ENCODE data around the gene STAM.

GRCh38 chr10:17703706-17704105 is 59.8 kb downstream of the STAM start:
- TF ChIP-seq CTCF (IDR thresholded peaks at IDR 0.05) (no peak), POLR2A (IDR thresholded peaks at IDR 0.05) (no peak)
